A673 (cell line): ENCODE results near the gene ZFPL1.

Experiments
- CTCF ChIP-seq: fragments of 300-800, 200-600 bp; sonication (generic); conservative IDR thresholded peaks from 2 replicates; pipeline ENCODE4 v1.5.1; 2017; ENCODE audit warnings: low read depth, mild to moderate bottlenecking, antibody characterized with exemption, low read length, moderate library complexity, mixed read lengths
- EZH2 ChIP-seq: fragments of 200-600 bp; sonication (generic); IDR thresholded peaks from 2 replicates; pipeline ENCODE4 v1.6.1; 2017; ENCODE audit warnings: borderline replicate concordance, low read depth, mild to moderate bottlenecking, mixed read lengths, antibody characterized with exemption, low read length; ENCODE audit not compliant: poor library complexity, severe bottlenecking

GRCh38 chr11:65130631-65131416, 46.8 kb downstream of the ZFPL1 start:
- TF ChIP-seq CTCF (no peak), EZH2 (no peak)
